Measurements from ENCODE around the gene LRP3.
"Not testable (repeated sequence)": the region's sequence is repeated elsewhere in the genome, so short reads cannot be mapped to it uniquely, and the experiment has no call there.

Gene LRP3

GRCh38 chr19:33217881-33218280, 23.8 kb downstream of the LRP3 start:
- no peak for DNase-seq (ENCODE audit: low read depth)

- DNase-seq (ENCODE audit: low read depth) = no peak
These were observed 25.2 kb downstream of the LRP3 start for GRCh38 chr19:33219261-33219815.

GRCh38 chr19:33220115-33220514, 26.0 kb downstream of the LRP3 start:
- DNase-seq (ENCODE audit: low read depth) = no peak

- DNase-seq (ENCODE audit: low read depth) = no peak
These were observed 26.6 kb downstream of the LRP3 start for GRCh38 chr19:33220735-33221134.

- no peak for DNase-seq (ENCODE audit: low read depth)
These were observed 27.5 kb downstream of the LRP3 start for GRCh38 chr19:33221638-33222037.

GRCh38 chr19:33222255-33222654, 28.1 kb downstream of the LRP3 start:
- DNase-seq (ENCODE audit: low read depth) = not testable (repeated sequence)

GRCh38 chr19:33224694-33225457, 30.7 kb downstream of the LRP3 start:
- no peak for DNase-seq (ENCODE audit: low read depth)

GRCh38 chr19:33225458-33225926, 31.4 kb downstream of the LRP3 start, which contains the start of gene SLC7A10:
Gene SLC7A10, minus strand, starts transcription at chr19:33225850. Its CDS starts 147 bp downstream, at chr19:33225703.
- no peak for DNase-seq (ENCODE audit: low read depth)

GRCh38 chr19:33226550-33227241, 32.6 kb downstream of the LRP3 start:
- no peak for DNase-seq (ENCODE audit: low read depth)

- DNase-seq (ENCODE audit: low read depth) = no peak
These were observed 33.1 kb downstream of the LRP3 start for GRCh38 chr19:33227242-33227650.

- no peak for DNase-seq (ENCODE audit: low read depth)
These were observed 33.9 kb downstream of the LRP3 start for GRCh38 chr19:33227870-33228599.

GRCh38 chr19:33229962-33230361, 35.8 kb downstream of the LRP3 start:
- DNase-seq (ENCODE audit: low read depth) = no peak

GRCh38 chr19:33231511-33231910, 37.4 kb downstream of the LRP3 start:
- DNase-seq (ENCODE audit: low read depth) = no peak

- DNase-seq (ENCODE audit: low read depth) = no peak
These were observed 38.5 kb downstream of the LRP3 start for GRCh38 chr19:33232656-33233055.

- no peak for DNase-seq (ENCODE audit: low read depth)
These were observed 39.1 kb downstream of the LRP3 start for GRCh38 chr19:33233056-33233873.

- no peak for DNase-seq (ENCODE audit: low read depth)
These were observed 40.0 kb downstream of the LRP3 start for GRCh38 chr19:33234092-33234491.

- no peak for DNase-seq (ENCODE audit: low read depth)
These were observed 40.6 kb downstream of the LRP3 start for GRCh38 chr19:33234736-33235135.

- peak; percentile 65 for DNase-seq (ENCODE audit: low read depth)
These were observed 41.3 kb downstream of the LRP3 start for GRCh38 chr19:33235269-33235995.

GRCh38 chr19:33235996-33236350, 41.8 kb downstream of the LRP3 start:
- no peak for DNase-seq (ENCODE audit: low read depth)

- DNase-seq (ENCODE audit: low read depth) = no peak
These were observed 42.7 kb downstream of the LRP3 start for GRCh38 chr19:33236696-33237390.
